GM12878 (cell line): ENCODE measurements around the gene NPL. TPM values are rescaled to one million over a fixed set of nuclear protein-coding genes. Genes with fewer than 3 reads are reported as not detected.

Experiments used
- ATAC-seq: fragments of 200-7000 bp; cut with Tn5 transposase; 3 replicates; pipeline ENCODE4 v1.9.1; 2020; ENCODE audit warnings: mild to moderate bottlenecking, moderate library complexity
- BruUV-seq: library from RNA; stranded (reverse); fragments of 400-500 nt; replicated peaks from 2 replicates; lab custom pipeline; 2021; lab: Mats Ljungman, UMichigan
- CTCF ChIA-PET: fragments of 300-600 bp; sonication (Branson Sonifier 250); formaldehyde crosslinking; extraction: SDS; loops from one replicate; lab custom pipeline; 2021; ENCODE audit warnings: inconsistent platforms; lab: Yijun Ruan, JAX
- POLR2A ChIA-PET: fragments of 350-600 bp; formaldehyde crosslinking; extraction: SDS; loops from one replicate; lab custom pipeline; 2021; ENCODE audit warnings: inconsistent platforms; lab: Charles Lee
- RAD21 ChIA-PET: fragments of 300-600 bp; sonication (Branson Sonifier 250); formaldehyde crosslinking; loops from one replicate; lab custom pipeline; 2023; ENCODE audit warnings: antibody characterized with exemption; ENCODE audit not compliant: unreplicated experiment; lab: Charles Lee
- SMC1A ChIA-PET: fragments of 300-600 bp; sonication (Branson Sonifier 250); formaldehyde crosslinking; loops from one replicate; lab custom pipeline; 2023; ENCODE audit not compliant: unreplicated experiment, uncharacterized antibody; lab: Charles Lee
- DNase-seq: peaks from one replicate; pipeline ENCODE4 v3.0.0-alpha.2; 2011; ENCODE audit warnings: low read depth, low spot score
- FAIRE-seq: peaks from 3 replicates; lab custom pipeline; 2011; peaks lifted over from hg19 to GRCh38; lab: Jason Lieb, UNC
- H2AFZ ChIP-seq: 2 replicates; pipeline ENCODE4 v1.6.0; 2011; ENCODE audit warnings: low read depth, low read length, control low read depth; ENCODE audit not compliant: control insufficient read depth
- H3K27ac ChIP-seq: 2 replicates; pipeline ENCODE4 v1.5.1; 2011; ENCODE audit warnings: control low read depth; ENCODE audit not compliant: control insufficient read depth, insufficient read depth
- H3K27me3 ChIP-seq, 2 experiments: replicated peaks in 1 of 2; 2 replicates each; pipeline versions ENCODE4 v1.6.0 to v1.6.1; 2011; ENCODE audit warnings: low read length in 1 of 2; ENCODE audit not compliant: control insufficient read depth in 2 of 2, insufficient read depth in 2 of 2
- H3K36me3 ChIP-seq, 2 experiments: 2 replicates each; pipeline ENCODE4 v1.5.1; 2011; ENCODE audit warnings: low read length in 1 of 2; ENCODE audit not compliant: control insufficient read depth in 2 of 2, insufficient read depth in 2 of 2
- H3K4me1 ChIP-seq: 2 replicates; pipeline ENCODE4 v1.6.1; 2011; ENCODE audit warnings: mild to moderate bottlenecking, low read length, moderate library complexity, mixed read lengths; ENCODE audit not compliant: control insufficient read depth, insufficient read depth
- H3K4me2 ChIP-seq: 2 replicates; pipeline ENCODE4 v1.6.0; 2011; ENCODE audit warnings: control low read depth; ENCODE audit not compliant: control insufficient read depth, insufficient read depth
- H3K4me3 ChIP-seq: fragments of 200-600 bp; sonication (generic); 2 replicates; pipeline ENCODE4 v1.5.1; 2016
- H3K79me2 ChIP-seq: 2 replicates; pipeline ENCODE4 v1.6.0; 2011; ENCODE audit warnings: low read length; ENCODE audit not compliant: control insufficient read depth, insufficient read depth
- H3K9ac ChIP-seq: 2 replicates; pipeline ENCODE4 v1.8.0; 2011; ENCODE audit warnings: low read length, control low read depth, mixed read lengths; ENCODE audit not compliant: control insufficient read depth, insufficient read depth
- H3K9me3 ChIP-seq: replicated peaks from 3 replicates; pipeline ENCODE4 v1.5.1; 2011; ENCODE audit warnings: mild to moderate bottlenecking, low read length; ENCODE audit not compliant: control insufficient read depth, insufficient read depth
- H4K20me1 ChIP-seq: 2 replicates; pipeline ENCODE4 v1.6.0; 2011; ENCODE audit not compliant: control insufficient read depth, insufficient read depth
- BCLAF1 ChIP-seq: fragments of 450-650 bp; IDR thresholded peaks from 2 replicates; pipeline ENCODE4 v1.6.1; 2017; ENCODE audit warnings: antibody characterized with exemption, mild to moderate bottlenecking, moderate library complexity
- CEBPB ChIP-seq, 2 experiments: fragments of 150-350 bp in 1 of 2; IDR thresholded peaks; 2 replicates each; pipeline ENCODE4 v1.6.1; 2012 to 2014; ENCODE audit warnings: low read depth in 2 of 2, low read length in 2 of 2, borderline replicate concordance in 1 of 2, inconsistent platforms in 1 of 2
- CEBPZ ChIP-seq: fragments of 150-350 bp; IDR thresholded peaks from 2 replicates; pipeline ENCODE4 v1.6.1; 2016; ENCODE audit warnings: low read depth, low read length
- CHD1 ChIP-seq: IDR thresholded peaks from 2 replicates; pipeline ENCODE4 v1.6.1; 2012; ENCODE audit warnings: low read depth, low read length, improper control_type of control experiment
- ESRRA ChIP-seq: IDR thresholded peaks from 2 replicates; pipeline ENCODE4 v1.6.1; 2012; ENCODE audit warnings: mild to moderate bottlenecking, low read length, improper control_type of control experiment
- GABPA ChIP-seq: IDR thresholded peaks from 2 replicates; pipeline ENCODE4 v1.6.1; 2014; ENCODE audit warnings: antibody characterized with exemption, low read depth, mild to moderate bottlenecking, inconsistent platforms
- HCFC1 ChIP-seq: fragments of 150-350 bp; IDR thresholded peaks from 2 replicates; pipeline ENCODE4 v1.6.1; 2014; ENCODE audit warnings: low read length
- HDGF ChIP-seq: fragments of 450-650 bp; IDR thresholded peaks from 2 replicates; pipeline ENCODE4 v1.6.1; 2016; ENCODE audit warnings: antibody characterized with exemption
- IRF3 ChIP-seq: fragments of 450-650 bp; IDR thresholded peaks from 2 replicates; pipeline ENCODE4 v1.6.1; 2014; ENCODE audit warnings: mild to moderate bottlenecking
- MAX ChIP-seq: IDR thresholded peaks from 2 replicates; pipeline ENCODE4 v1.6.1; 2012; ENCODE audit warnings: low read depth, low read length, improper control_type of control experiment
- RELB ChIP-seq: fragments of 450-650 bp; IDR thresholded peaks from 2 replicates; pipeline ENCODE4 v1.6.1; 2017; ENCODE audit warnings: low read depth, mild to moderate bottlenecking, moderate library complexity
- STAT3 ChIP-seq: IDR thresholded peaks from 2 replicates; pipeline ENCODE4 v1.6.1; 2011; ENCODE audit warnings: low read depth, low read length, improper control_type of control experiment
- TCF7 ChIP-seq: IDR thresholded peaks from 2 replicates; pipeline ENCODE4 v1.6.1; 2014; ENCODE audit warnings: antibody characterized with exemption, borderline replicate concordance
- ZSCAN29 ChIP-seq: fragments of 450-650 bp; IDR thresholded peaks from 2 replicates; pipeline ENCODE4 v1.6.1; 2017; ENCODE audit warnings: mild to moderate bottlenecking, moderate library complexity
- WGBS: methylation state at CpG from one replicate; pipeline ENCODE4 v1.1.6; 2016; ENCODE audit warnings: low lambda C conversion rate; ENCODE audit not compliant: insufficient replicate concordance, insufficient coverage; ENCODE audit errors: missing lambda C conversion rate; 5-methylcytosine and 5-hydroxymethylcytosine counted together
- in situ Hi-C: fragments of 300-500 bp; cut with MboI; formaldehyde crosslinking; loops from 9 replicates; pipeline ENCODE4 v1.14.3; 2018; ENCODE audit warnings: mixed read lengths
- intact Hi-C: fragments of 100-400 bp; cut with micrococcal nuclease; formaldehyde crosslinking; loops from one replicate; pipeline ENCODE4 v1.14.2; 2022; ENCODE audit not compliant: unreplicated experiment
- polyA plus RNA-seq, 11 experiments: library from polyadenylated mRNA; depleted of rRNA in 4 of 11; unstranded in 6 of 11; stranded (reverse) in 5 of 11; fragments of >200 nt; fragmentation: Nextera tagmentation in 4 of 11; fragmentation: Illumina TruSeq in 1 of 11; extraction: Ambion mirVana in 4 of 11; extraction: Trizol in 1 of 11; gene quantifications; 1 replicate in 1 of 11; 2 replicates in 10 of 11; pipeline versions ENCODE4 v1.2.1 to v1.2.3, GENCODE V29; 2011 to 2016; ENCODE audit warnings: inconsistent platforms in 2 of 11, missing spikeins in 2 of 11, low read depth in 1 of 11
- total RNA-seq, 4 experiments: library from RNA; depleted of rRNA in 3 of 4; stranded (reverse); fragments of >200 nt in 3 of 4; fragmentation: Illumina TruSeq in 1 of 4; extraction: Trizol in 1 of 4; gene quantifications; 2 replicates each; pipeline versions ENCODE4 v1.2.1 to v1.2.3, GENCODE V29; 2013 to 2021

Gene NPL
- total and polyA plus RNA-seq, 10 of the 15 experiments (the other 5 are each of a cell fraction or from before 2014, with no cell fraction given): 5.3 to 19.2 (median 10.0) TPM

- no TSS peak for BruUV-seq
- TF ChIP-seq MAX: no peak
- TF ChIP-seq IRF3: no peak
- TF ChIP-seq ESRRA: no peak
- no peak for TF ChIP-seq CEBPB (IDR thresholded peaks at IDR 0.05; ENCODE audit: borderline replicate concordance in 1 of 2, low read depth in 2 of 2, low read length in 2 of 2)
- no peak for TF ChIP-seq TCF7
- no peak for TF ChIP-seq HCFC1
- TF ChIP-seq ZSCAN29: no peak
- TF ChIP-seq STAT3: no peak
- no peak for TF ChIP-seq GABPA
- no peak for TF ChIP-seq CEBPZ
- no peak for TF ChIP-seq HDGF
- TF ChIP-seq RELB: no peak
- TF ChIP-seq BCLAF1: no peak
- TF ChIP-seq CHD1: no peak
These were observed 33.6 kb downstream of the NPL start for GRCh38 chr1:182823220-182823619.

More at GRCh38 chr1:182823220-182823619, 33.6 kb downstream of the NPL start:
- Histone ChIP-seq H3K4me1 (no peaks in the 10 kb centered on the region), H3K4me3 (no peak overlapping the region), H3K27ac (no peak overlapping the region), H2AFZ (no peak overlapping the region), H3K9me3 (no peaks in the 10 kb centered on the region), H3K27me3 (no peaks in the 10 kb centered on the region), H3K4me2 (no peak overlapping the region), H3K79me2 (no peaks in the 10 kb centered on the region), H3K36me3 (no peaks in the 10 kb centered on the region), H4K20me1 (no peaks in the 10 kb centered on the region), H3K9ac (no peak overlapping the region)
- CTCF ChIA-PET: no interaction called here
- SMC1A ChIA-PET: no interaction called here
- RAD21 ChIA-PET: interaction anchor here (1.2 kb wide), 1 partner anchor 32 kb away, joined by 4 read pairs; no protein-coding TSS in a partner anchor
- POLR2A ChIA-PET: no interaction called here
- no peak for FAIRE-seq
- ATAC-seq: no peak
- 68% methylated on average over 3 of the region's 3 CpGs for WGBS
- intact Hi-C loops (no loop called here), in situ Hi-C loops (no loop called here)
- no peak for DNase-seq
